ENCODE data around the gene KRTAP10-4. TPM values are rescaled to one million over a fixed set of nuclear protein-coding genes. Genes with fewer than 3 reads are reported as not detected.
"Not testable (repeated sequence)": the region's sequence is repeated elsewhere in the genome, so short reads cannot be mapped to it uniquely, and the experiment has no call there.

The KRTAP10-4 gene
- not detected for total RNA-seq

- intact Hi-C loops (cut with DNase I); H3K27ac ChIP-seq; H3K9me3 ChIP-seq; H3K4me3 ChIP-seq; DNase-seq (ENCODE audit: low spot score); H3K4me1 ChIP-seq (replicated peaks); H3K36me3 ChIP-seq; H3K27me3 ChIP-seq (replicated peaks; ENCODE audit: insufficient read depth): not testable (repeated sequence)
- WGBS = 53% methylated on average over 19 of the region's 25 CpGs
These were observed at the start of gene KRTAP10-4 for GRCh38 chr21:44573630-44574456. TSS of gene KRTAP10-4 (plus strand) at chr21:44573729. CDS start at chr21:44573759, 30 bp downstream.

- H3K4me3 ChIP-seq = no peak overlapping the region
- no peaks in the 10 kb centered on the region for H3K4me1 ChIP-seq (replicated peaks)
- no peak for DNase-seq (ENCODE audit: low spot score)
- TF ChIP-seq POLR2A (IDR thresholded peaks at IDR 0.05) (no peak), POLR2AphosphoS5 (IDR thresholded peaks at IDR 0.05) (no peak)
- TF ChIP-seq, protein P1, sequence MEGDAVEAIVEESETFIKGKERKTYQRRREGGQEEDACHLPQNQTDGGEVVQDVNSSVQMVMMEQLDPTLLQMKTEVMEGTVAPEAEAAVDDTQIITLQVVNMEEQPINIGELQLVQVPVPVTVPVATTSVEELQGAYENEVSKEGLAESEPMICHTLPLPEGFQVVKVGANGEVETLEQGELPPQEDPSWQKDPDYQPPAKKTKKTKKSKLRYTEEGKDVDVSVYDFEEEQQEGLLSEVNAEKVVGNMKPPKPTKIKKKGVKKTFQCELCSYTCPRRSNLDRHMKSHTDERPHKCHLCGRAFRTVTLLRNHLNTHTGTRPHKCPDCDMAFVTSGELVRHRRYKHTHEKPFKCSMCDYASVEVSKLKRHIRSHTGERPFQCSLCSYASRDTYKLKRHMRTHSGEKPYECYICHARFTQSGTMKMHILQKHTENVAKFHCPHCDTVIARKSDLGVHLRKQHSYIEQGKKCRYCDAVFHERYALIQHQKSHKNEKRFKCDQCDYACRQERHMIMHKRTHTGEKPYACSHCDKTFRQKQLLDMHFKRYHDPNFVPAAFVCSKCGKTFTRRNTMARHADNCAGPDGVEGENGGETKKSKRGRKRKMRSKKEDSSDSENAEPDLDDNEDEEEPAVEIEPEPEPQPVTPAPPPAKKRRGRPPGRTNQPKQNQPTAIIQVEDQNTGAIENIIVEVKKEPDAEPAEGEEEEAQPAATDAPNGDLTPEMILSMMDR (IDR thresholded peaks at IDR 0.05) = no peak
- no peaks in the 10 kb centered on the region for H3K27me3 ChIP-seq (replicated peaks; ENCODE audit: insufficient read depth)
- WGBS = 85% methylated on average over 2 of the region's 2 CpGs
- intact Hi-C loops (cut with DNase I) = no loop called here
- H3K27ac ChIP-seq = no peak overlapping the region
- H3K36me3 ChIP-seq = no peaks in the 10 kb centered on the region
- no peaks in the 10 kb centered on the region for H3K9me3 ChIP-seq
These were observed 48.8 kb upstream of the KRTAP10-4 start for GRCh38 chr21:44524414-44525371.

GRCh38 chr21:44525391-44526095, 48.0 kb upstream of the KRTAP10-4 start:
- intact Hi-C loops (cut with DNase I) = no loop called here
- Histone ChIP-seq H3K4me1 (replicated peaks) (no peaks in the 10 kb centered on the region), H3K36me3 (no peaks in the 10 kb centered on the region), H3K27ac (no peak overlapping the region), H3K4me3 (no peak overlapping the region), H3K9me3 (no peaks in the 10 kb centered on the region), H3K27me3 (replicated peaks; ENCODE audit: insufficient read depth) (no peaks in the 10 kb centered on the region)
- DNase-seq (ENCODE audit: low spot score) = no peak
- 94% methylated on average over 20 of the region's 20 CpGs for WGBS
- TF ChIP-seq, protein P1 (IDR thresholded peaks at IDR 0.05) = no peak
- TF ChIP-seq POLR2AphosphoS5 (IDR thresholded peaks at IDR 0.05) = no peak
- TF ChIP-seq POLR2A (IDR thresholded peaks at IDR 0.05) = no peak

DNA sequence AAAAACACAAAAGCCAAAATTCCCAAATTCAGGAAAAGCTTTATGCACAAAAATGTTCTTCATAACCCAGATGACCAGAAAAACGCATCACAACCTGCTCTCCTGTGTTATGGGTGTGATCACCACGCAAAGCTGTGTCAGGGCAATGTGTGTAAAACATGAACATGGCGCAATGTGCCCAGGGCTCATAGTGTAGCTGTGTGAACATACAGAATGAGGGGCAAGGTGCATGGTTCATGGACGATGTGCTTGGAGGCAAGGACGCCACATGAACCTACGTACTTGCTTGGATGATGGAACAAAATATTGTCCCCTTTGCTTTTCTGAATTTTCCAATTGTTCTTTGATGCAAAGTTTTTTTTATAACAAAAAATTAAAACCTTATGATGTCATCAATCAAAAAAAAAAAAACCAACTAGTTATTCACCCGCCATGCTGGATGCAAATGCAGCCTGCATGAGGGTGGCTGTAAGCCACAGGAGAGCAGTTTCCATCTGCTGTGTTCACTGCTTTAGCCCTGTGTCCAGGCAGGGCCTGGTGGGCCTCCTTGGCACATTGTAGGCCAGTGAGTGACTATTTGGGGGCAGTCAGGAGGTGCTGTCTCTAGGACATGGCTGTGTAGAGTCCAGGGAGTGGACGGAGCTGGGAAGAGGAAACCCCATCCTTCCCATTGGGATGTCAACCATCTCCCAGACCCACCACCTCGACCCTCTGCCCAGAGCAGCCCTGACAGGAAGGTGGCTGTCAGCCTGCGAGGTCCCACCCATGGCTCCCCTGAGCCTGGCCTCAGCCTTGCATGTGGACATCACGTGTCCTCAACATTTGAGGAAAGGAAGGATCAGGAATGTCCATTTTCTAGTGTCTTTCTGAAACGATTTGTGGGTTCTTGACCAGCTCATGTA, 47.2 kb upstream of the KRTAP10-4 start:
- Histone ChIP-seq H3K36me3 (no peaks in the 10 kb centered on the region), H3K9me3 (no peaks in the 10 kb centered on the region), H3K4me1 (replicated peaks) (no peaks in the 10 kb centered on the region), H3K4me3 (no peak overlapping the region), H3K27ac (no peak overlapping the region), H3K27me3 (replicated peaks; ENCODE audit: insufficient read depth) (no peaks in the 10 kb centered on the region)
- DNase-seq (ENCODE audit: low spot score) = no peak
- TF ChIP-seq POLR2A (IDR thresholded peaks at IDR 0.05) = no peak
- TF ChIP-seq, protein P1 (IDR thresholded peaks at IDR 0.05) = no peak
- TF ChIP-seq POLR2AphosphoS5 (IDR thresholded peaks at IDR 0.05) = no peak
- intact Hi-C loops (cut with DNase I) = no loop called here
- WGBS = 90% methylated on average over 12 of the region's 12 CpGs

All from prostate gland (tissue), 2 donors.